GM18499 (cell line): ENCODE data around the gene MOB3C.

Experiments used
- ATAC-seq: cut with Tn5 transposase; IDR thresholded peaks from one replicate; pipeline ENCODE4 v1.9.1; 2021; ENCODE audit warnings: moderate number of reproducible peaks; ENCODE audit not compliant: insufficient read depth, unreplicated experiment

MOB3C gene

DNA sequence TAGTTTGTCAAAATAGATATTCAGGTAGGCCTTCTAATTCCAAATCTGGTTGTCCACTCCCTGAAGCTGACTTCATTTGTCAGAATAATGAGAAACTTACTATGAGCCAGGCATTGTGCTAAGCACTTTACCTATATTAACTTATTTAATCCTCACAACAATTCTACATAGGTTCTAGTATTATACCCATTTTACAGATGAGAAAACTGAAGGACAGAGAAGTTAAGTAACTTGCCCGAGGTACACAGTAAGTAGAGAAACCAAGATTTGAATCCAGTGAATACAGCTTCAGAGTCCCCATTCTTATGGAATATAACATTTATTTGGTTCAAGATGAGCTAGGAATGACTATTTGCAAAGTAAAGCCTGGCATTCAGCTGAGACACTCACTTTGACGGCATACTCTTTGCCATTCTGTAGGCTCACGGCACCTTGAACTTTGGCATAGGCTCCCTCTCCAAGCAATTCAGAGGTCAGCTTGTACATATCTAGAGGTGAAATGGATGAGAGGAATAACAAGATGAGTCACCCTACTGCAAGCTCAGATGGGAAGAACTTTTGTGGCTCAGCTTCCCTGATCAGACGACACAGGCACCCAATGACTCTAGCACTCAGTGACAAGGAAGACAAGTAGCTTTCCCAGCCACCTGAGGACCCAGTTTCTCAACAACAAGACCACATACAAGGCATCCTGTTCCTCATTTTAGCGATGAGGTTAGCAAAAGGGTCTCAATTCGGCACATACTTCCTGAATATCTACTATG is 36.3 kb downstream of the MOB3C start:
- no peak for ATAC-seq

DNA sequence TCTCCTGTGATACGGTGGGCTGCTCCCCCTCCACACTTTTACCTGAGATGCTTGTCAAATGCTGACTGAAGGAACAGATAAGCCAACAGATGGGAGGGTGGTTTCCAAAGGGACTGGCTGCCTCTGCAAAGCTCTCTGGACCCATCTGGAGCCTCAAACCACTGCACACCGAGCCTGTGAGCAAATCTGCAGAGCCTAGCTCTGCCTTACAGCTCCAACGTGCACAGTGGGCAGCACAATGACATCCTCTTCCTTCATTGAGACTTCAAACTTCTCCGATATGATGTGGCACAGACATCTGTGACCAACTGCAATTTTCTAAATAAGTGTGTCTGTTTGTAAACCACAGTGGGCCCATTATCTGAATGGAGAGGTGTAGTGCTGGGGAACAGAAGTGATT is 38.9 kb downstream of the MOB3C start:
- no peak for ATAC-seq

DNA sequence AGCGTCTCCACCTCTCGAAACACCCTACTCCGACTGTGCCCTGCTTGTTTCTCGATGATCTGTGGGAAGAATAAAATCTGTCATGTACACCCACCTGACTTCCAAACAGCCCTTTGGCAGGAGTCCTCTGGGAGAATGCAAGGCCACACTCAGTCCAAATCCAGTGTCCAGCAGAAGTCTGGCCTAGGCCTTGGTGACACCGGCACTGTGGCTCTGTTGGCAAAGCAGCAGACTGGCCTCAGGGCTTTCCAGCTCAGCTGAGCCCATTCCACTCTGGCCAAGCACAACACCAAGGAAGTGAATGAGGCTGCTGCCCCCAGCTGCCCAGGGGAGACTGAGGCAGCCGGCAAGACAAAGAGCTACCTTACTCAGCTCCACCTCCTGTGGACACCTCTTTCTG is 40.0 kb downstream of the MOB3C start:
- no peak for ATAC-seq

DNA sequence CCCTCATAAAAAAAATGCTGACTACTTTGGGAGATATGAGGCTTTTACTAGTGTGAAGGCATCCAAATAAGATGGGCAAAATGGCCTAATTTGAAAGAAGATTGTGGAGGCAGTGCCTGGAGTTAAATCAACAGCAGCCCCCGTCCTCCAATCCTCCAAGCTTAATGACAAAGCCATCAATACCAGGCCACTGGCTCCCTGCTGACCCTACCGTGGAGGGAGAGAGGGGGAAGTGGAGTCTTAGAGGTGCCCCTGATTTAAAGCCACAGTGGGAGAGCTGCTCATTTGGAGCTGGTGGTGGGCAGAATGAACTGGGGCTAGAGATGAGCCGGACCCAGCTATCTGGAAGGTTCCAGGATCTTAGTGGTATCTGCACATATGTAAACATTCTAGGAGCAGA is 40.8 kb downstream of the MOB3C start:
- ATAC-seq = no peak

DNA sequence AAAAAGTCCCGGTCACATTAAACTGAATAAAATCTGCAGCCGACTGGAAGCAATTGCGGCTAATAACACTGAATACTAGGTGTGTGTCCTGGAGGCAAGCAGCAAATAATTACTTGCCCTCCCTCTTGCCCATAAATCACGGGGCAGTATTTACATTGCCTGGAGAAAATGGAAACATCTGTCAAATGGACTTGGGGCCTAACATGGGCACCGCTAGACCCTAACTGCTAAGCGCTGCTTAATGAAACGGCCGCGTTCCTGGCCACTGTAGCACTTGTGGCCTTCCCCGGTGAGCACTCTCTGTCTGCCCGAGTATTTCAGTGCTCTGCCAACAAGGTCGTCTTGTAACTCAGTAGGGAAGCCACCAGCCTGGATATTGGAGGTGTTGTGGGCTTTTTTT is 41.3 kb downstream of the MOB3C start:
- no peak for ATAC-seq

DNA sequence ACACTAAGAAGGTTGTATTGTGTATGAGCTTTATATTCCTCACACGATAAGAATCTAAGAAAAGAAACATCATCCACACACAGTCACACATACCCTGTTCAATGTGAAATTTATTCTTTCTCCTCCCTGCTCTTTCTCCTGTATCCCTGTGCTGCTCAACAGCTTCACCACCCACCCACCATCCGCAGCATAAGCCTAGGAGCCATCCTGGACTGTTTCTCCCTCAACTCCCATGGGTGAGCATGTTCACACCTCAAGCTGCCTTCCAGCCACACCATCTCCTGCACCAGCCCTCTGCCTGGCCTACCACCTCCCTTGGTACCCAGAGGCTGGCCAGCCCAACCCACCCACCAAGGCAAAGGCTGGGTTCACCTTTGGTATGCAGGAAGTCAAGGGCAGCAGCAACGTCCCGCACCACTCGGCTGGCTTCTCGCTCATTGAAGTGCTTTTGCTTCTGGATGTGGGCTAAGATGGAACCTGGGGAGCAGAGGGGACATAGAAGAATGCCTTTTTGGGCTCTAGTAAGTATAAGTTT is 44.9 kb downstream of the MOB3C start:
- ATAC-seq = no peak

DNA sequence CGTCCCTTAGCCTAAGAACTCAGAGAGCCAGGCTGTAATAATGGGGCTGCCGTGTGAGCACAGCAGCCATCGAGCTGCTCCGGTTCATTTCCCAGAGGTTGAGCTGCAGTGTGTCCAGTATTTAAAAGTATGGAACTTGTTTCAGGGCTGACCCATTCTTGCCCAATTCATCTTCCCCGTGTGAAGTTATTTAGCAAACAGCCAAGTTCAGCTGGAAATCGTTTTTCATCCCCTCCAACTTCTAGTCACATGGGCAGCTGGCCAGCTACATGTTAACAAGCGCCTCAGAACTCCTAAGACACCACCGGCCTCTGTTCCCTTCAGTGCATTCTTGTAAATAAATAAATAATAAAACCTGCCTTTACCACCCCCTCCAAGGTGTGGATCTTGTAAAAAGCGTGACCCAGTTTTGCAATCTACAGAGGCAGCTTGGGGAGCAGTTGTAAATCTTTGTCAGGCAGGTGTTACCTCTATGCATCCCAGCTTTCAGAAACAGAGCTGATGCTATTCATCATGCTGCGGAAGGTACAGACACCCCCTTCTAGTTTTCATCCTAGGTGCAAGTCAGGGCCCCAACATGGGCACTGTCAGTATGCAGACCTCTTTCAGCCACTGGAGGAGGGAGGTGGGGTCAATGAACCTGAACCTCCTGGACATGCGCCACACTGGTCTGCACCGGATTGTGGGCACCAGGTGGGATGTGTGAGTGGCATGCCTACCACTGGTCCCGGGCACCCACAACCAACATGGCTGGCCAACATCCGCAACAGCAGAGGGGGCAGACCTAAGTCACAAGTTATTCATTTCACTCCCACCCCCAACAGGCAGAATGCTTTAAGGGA is 46.5 kb downstream of the MOB3C start:
- no peak for ATAC-seq

DNA sequence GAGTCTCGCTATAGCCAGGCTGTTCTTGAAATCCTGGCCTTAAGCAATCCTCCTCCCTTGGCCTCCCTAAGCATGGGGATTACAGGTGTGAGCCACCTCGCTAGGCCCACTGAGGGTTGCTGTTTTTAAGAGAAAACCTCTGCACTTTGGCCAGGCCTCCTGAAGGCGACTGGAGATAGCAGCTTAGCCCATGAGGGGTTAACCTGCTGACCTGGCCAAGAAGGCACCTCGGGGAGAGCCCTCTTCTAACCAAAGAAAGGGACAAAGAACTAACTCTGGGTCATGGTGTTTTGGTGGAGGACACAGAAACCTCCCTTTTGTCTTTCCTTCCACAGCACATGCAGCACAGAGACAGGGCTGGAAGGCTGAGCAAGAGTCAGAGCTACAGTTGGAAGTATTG is 47.5 kb downstream of the MOB3C start:
- no peak for ATAC-seq

DNA sequence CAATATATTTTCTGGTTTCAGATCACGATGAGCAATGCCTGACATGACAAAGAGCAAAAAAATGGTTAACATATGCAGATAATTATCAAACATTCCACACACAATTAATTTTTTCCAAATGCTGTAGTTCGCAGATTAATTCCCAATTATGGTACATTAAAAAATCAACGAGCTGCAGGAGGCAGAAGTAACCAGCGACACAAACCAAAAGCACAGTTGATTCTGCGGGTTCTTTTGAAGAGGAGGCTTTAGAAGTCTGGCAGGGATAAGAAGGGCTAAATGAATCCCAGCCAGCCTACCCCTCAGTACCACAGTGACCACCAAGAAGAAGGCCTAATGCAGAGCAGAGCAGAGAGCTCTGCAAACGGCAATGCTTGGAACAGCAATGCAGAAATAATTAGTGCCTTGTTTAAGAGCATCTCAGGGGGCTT is 48.1 kb downstream of the MOB3C start:
- no peak for ATAC-seq

DNA sequence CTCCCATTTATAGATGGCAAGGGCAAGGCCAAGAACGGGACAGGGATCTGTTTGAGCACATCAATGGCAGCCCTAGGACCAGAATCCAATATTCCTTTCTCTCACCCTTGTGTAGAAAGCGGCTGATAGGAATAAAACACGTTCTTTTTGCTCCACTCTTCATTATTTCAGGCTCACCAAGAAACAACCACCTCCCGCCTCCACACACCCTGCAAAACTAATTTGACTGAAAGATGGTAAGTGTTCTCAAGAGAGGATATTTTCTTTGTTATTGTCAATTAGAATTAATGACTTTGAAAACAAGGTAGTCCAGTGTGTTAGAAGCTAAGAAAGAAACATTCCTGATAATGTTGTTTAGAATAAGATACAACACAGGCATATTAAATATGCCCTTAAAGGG is 53.3 kb downstream of the MOB3C start:
- no peak for ATAC-seq

DNA sequence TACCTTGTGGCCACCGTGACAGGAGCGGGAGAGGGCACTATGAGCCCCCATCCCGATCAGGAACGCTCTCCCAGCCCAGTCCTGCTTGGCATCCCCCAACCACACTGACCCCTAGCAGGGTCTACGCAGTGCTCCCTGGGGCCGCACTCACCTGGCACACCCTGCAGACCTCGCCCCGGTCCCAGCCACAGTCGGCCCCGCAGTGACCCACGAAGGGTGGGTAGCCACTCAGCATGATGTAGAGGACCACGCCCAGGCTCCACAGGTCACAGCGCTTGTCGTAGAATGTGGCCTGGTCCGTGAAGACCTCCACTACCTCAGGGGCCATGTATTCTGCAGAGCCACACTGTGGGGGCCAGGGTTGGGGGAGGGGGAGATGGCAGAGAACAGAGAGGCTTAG is 54.1 kb downstream of the MOB3C start:
- no peak for ATAC-seq

DNA sequence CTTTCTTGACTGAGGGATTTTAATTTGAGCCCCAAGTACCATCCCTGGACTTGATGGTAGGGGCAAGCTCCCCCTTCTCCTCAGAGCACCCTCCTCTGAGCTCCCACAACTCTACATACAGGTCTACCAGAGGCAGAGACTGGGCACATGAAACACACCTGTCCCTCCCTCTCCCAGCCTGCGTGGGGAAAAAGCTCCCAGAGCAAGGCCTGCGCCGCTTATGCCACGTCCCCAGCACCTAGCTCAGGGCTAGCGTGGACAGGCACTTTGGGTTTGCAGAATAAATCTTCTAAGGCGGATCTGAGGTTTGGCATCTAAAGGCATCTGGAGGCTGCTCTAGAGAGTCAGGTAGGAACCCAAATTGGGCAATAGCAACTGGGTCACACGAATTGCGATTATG is 57.6 kb downstream of the MOB3C start:
- ATAC-seq = no peak

DNA sequence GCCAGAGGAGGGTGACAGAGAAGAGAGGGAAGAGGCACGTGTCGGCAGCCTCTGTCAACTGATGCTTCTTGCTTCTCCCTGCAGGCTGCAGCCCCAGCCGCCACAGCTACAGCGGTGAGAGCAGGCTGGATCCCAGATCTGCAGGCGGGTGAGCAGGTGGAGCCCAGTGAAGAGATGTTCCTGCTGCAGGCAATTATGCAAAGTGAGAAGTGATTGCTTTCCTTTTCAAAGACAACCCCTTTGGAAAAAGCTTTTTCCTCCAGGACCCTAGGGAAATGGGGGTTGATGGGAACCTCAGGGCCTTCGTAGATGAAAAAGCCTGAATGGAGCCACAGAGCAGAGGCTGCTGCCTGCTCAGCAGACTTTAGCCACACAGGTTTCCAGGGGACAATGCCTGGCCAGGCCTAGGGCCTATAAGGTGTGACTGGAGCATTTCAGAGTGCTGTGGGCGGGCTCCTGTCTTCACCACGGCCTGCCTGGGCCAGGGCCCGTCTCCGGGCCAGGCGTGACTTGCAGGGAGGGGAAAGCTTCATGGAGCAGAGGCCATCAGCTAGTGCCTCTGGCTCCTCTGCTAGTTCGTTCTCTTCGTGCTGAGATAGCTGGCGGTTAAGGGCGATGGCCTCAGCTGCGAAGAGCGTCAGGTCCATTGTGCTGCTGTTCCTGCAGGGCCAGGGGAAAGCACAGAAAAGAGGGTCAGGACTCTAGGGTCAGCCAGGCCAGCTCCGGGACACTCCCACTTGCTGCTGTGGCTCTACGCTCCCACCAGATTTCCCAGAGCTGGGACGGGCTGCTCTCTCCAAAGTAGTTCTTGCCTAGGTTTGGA is 58.3 kb downstream of the MOB3C start:
- ATAC-seq = no peak
